GM23338 (cell line): ENCODE results near the gene OLFM1. TPM values are rescaled to one million over a fixed set of nuclear protein-coding genes. Genes with fewer than 3 reads are reported as not detected.

ENCODE experiments used
- ATAC-seq: fragments of 200-7000 bp; cut with Tn5 transposase; 3 replicates; pipeline ENCODE4 v1.9.1; 2020
- DNase-seq: peaks from one replicate; pipeline ENCODE4 v3.0.0-alpha.2; 2015; ENCODE audit warnings: low spot score
- H2AFZ ChIP-seq: fragments of 200-600 bp; sonication (generic); 2 replicates; pipeline ENCODE4 v1.8.0; 2016; ENCODE audit warnings: antibody characterized with exemption, mild to moderate bottlenecking, moderate library complexity
- H3F3A ChIP-seq: fragments of 200-600 bp; sonication (generic); replicated peaks from 2 replicates; pipeline ENCODE4 v1.8.0; 2017; ENCODE audit warnings: antibody characterized with exemption, mixed run types, low read depth
- H3K27ac ChIP-seq: fragments of 200-600 bp; sonication (generic); 2 replicates; pipeline ENCODE4 v1.6.1; 2016; ENCODE audit warnings: low read depth
- H3K27me3 ChIP-seq: fragments of 200-600 bp; sonication (generic); 2 replicates; pipeline ENCODE4 v1.8.0; 2016; ENCODE audit warnings: mild to moderate bottlenecking, mixed run types, moderate library complexity; ENCODE audit not compliant: insufficient read depth
- H3K36me3 ChIP-seq: fragments of 200-600 bp; sonication (generic); 2 replicates; pipeline ENCODE4 v1.8.0; 2016; ENCODE audit warnings: mild to moderate bottlenecking; ENCODE audit not compliant: insufficient read depth
- H3K4me1 ChIP-seq: fragments of 200-600 bp; sonication (generic); 2 replicates; pipeline ENCODE4 v1.8.0; 2016; ENCODE audit warnings: mild to moderate bottlenecking, moderate library complexity; ENCODE audit not compliant: insufficient read depth
- H3K4me2 ChIP-seq: fragments of 200-600 bp; sonication (generic); 2 replicates; pipeline ENCODE4 v1.7.1; 2017; ENCODE audit warnings: mixed run types
- H3K4me3 ChIP-seq: fragments of 200-600 bp; sonication (generic); 2 replicates; pipeline ENCODE4 v1.6.1; 2016; ENCODE audit warnings: mixed run types
- H3K79me2 ChIP-seq: fragments of 200-600 bp; sonication (generic); replicated peaks from 2 replicates; pipeline ENCODE4 v1.8.0; 2017; ENCODE audit warnings: mild to moderate bottlenecking; ENCODE audit not compliant: insufficient read depth
- H3K9me2 ChIP-seq: fragments of 200-600 bp; sonication (generic); 2 replicates; pipeline ENCODE4 v1.8.0; 2017; ENCODE audit not compliant: insufficient read depth
- H4K20me1 ChIP-seq: fragments of 200-600 bp; sonication (generic); replicated peaks from 2 replicates; pipeline ENCODE4 v1.8.0; 2017; ENCODE audit warnings: mild to moderate bottlenecking; ENCODE audit not compliant: insufficient read depth
- H3K27ac Mint-ChIP-seq: 2 replicates; pipeline ENCODE4 v1.8.0; 2020; ENCODE audit warnings: inconsistent platforms, mild to moderate bottlenecking, moderate library complexity, mixed read lengths
- H3K27me3 Mint-ChIP-seq: 3 replicates; pipeline ENCODE4 v1.8.0; 2022; ENCODE audit warnings: low read depth, mild to moderate bottlenecking, moderate library complexity, mixed read lengths, inconsistent platforms; ENCODE audit not compliant: insufficient read depth, poor library complexity
- H3K36me3 Mint-ChIP-seq: 3 replicates; pipeline ENCODE4 v1.8.0; 2021; ENCODE audit warnings: low read depth, mild to moderate bottlenecking, inconsistent platforms, moderate library complexity, mixed read lengths
- H3K4me1 Mint-ChIP-seq: 3 replicates; pipeline ENCODE4 v1.8.0; 2020; ENCODE audit warnings: mild to moderate bottlenecking, inconsistent platforms, mixed read lengths
- H3K4me3 Mint-ChIP-seq: 3 replicates; pipeline ENCODE4 v1.8.0; 2021; ENCODE audit warnings: moderate library complexity, mild to moderate bottlenecking, inconsistent platforms, mixed read lengths
- H3K9me3 Mint-ChIP-seq: 3 replicates; pipeline ENCODE4 v1.8.0; 2020; ENCODE audit warnings: moderate library complexity, mild to moderate bottlenecking, inconsistent platforms, mixed read lengths
- CREB1 ChIP-seq: fragments of 250-450 bp; sonication (Bioruptor Pico); IDR thresholded peaks from 2 replicates; pipeline ENCODE4 v1.5.0; 2020; ENCODE audit warnings: low read depth, mild to moderate bottlenecking, moderate library complexity
- POLR2AphosphoS5 ChIP-seq: IDR thresholded peaks from 2 replicates; pipeline ENCODE4 v1.6.1; 2016; ENCODE audit warnings: antibody characterized with exemption, low read depth
- ZNF462 ChIP-seq: fragments of 250-450 bp; sonication (Bioruptor Pico); IDR thresholded peaks from 2 replicates; pipeline ENCODE4 v1.5.0; 2020; ENCODE audit warnings: mild to moderate bottlenecking, moderate library complexity
- polyA plus RNA-seq: library from polyadenylated mRNA; unstranded; fragments of >200 nt; fragmentation: Nextera tagmentation; extraction: Ambion mirVana; gene quantifications from 2 replicates; pipeline ENCODE4 v1.2.1, GENCODE V29; 2016
- total RNA-seq: library from RNA; depleted of rRNA; stranded (reverse); fragments of >200 nt; shearing (Covaris generic); gene quantifications from 2 replicates; pipeline ENCODE4 v1.2.3, GENCODE V29; 2014

Gene OLFM1
- total and polyA plus RNA-seq, 2 experiments from 2014 or later: 20.6 to 40.1 TPM

- Mint-ChIP-seq H3K4me3 (no peak overlapping the region), H3K27me3 (peaks cover 16% of the 10 kb centered on the region), H3K36me3 (peaks cover 3% of the 10 kb centered on the region; the same call in 2 of the 3 replicates), H3K27ac (no peak overlapping the region), H3K4me1 (peaks cover 3% of the 10 kb centered on the region), H3K9me3 (peaks cover 9% of the 10 kb centered on the region; the same call in 1 of the 3 replicates)
- DNase-seq: no peak
- H2AFZ ChIP-seq: no peak overlapping the region
- H3F3A ChIP-seq: no peaks in the 10 kb centered on the region
- H3K4me1 ChIP-seq: no peaks in the 10 kb centered on the region
- no peaks in the 10 kb centered on the region for H4K20me1 ChIP-seq
- H3K36me3 ChIP-seq: no peaks in the 10 kb centered on the region
- no peak overlapping the region for H3K4me3 ChIP-seq
- no peaks in the 10 kb centered on the region for H3K9me2 ChIP-seq
- H3K4me2 ChIP-seq: no peak overlapping the region
- no peaks in the 10 kb centered on the region for H3K79me2 ChIP-seq
- no peak for ATAC-seq
- TF ChIP-seq ZNF462: no peak
- TF ChIP-seq CREB1 (CRISPR knock-in tag): no peak
- no peak for TF ChIP-seq POLR2AphosphoS5
- H3K27ac ChIP-seq: no peak overlapping the region
- no peaks in the 10 kb centered on the region for H3K27me3 ChIP-seq
These were observed 44.5 kb downstream of the OLFM1 start for GRCh38 chr9:135132008-135132407.

- DNase-seq: no peak
- Histone ChIP-seq H3F3A (no peaks in the 10 kb centered on the region), H3K27me3 (no peaks in the 10 kb centered on the region), H3K36me3 (no peaks in the 10 kb centered on the region), H3K4me1 (no peaks in the 10 kb centered on the region), H3K79me2 (no peaks in the 10 kb centered on the region), H3K9me2 (0 out of 2 replicates have a peak, but pooled peaks cover 2% of the 10 kb centered on the region), H3K4me3 (no peak overlapping the region), H4K20me1 (no peaks in the 10 kb centered on the region), H2AFZ (no peak overlapping the region), H3K27ac (no peak overlapping the region), H3K4me2 (no peak overlapping the region)
- Mint-ChIP-seq H3K27me3 (peaks cover 15% of the 10 kb centered on the region), H3K4me1 (peaks cover 10% of the 10 kb centered on the region), H3K36me3 (peaks cover 16% of the 10 kb centered on the region; the same call in 2 of the 3 replicates), H3K27ac (no peak overlapping the region), H3K9me3 (peaks cover 24% of the 10 kb centered on the region), H3K4me3 (no peak overlapping the region)
- no peak for TF ChIP-seq ZNF462
- no peak for ATAC-seq
These were observed 47.0 kb downstream of the OLFM1 start for GRCh38 chr9:135134268-135135022.
